ENCODE data around the gene INSRR.

The INSRR gene

GRCh38 chr1:156826630-156827029, 32.3 kb downstream of the INSRR start:
- no peak for DNase-seq (ENCODE audit: low spot score)

- DNase-seq (ENCODE audit: low spot score): no peak
Observed at GRCh38 chr1:156823210-156823790, 35.6 kb downstream of the INSRR start.

- no peak for DNase-seq (ENCODE audit: low spot score)
Observed at GRCh38 chr1:156822680-156823079, 36.2 kb downstream of the INSRR start.

- DNase-seq (ENCODE audit: low spot score): no peak
Observed at GRCh38 chr1:156821801-156822200, 37.1 kb downstream of the INSRR start.

GRCh38 chr1:156816561-156817328, 42.2 kb downstream of the INSRR start, which contains the start of gene SH2D2A:
SH2D2A (minus strand) TSS chr1:156816848; CDS start chr1:156816708, 140 bp downstream.
- no peak for DNase-seq (ENCODE audit: low spot score)

GRCh38 chr1:156815961-156816422, 42.9 kb downstream of the INSRR start:
- no peak for DNase-seq (ENCODE audit: low spot score)

- DNase-seq (ENCODE audit: low spot score): no peak
Observed at GRCh38 chr1:156815307-156815826, 43.5 kb downstream of the INSRR start.

GRCh38 chr1:156814571-156815260, 44.2 kb downstream of the INSRR start:
- no peak for DNase-seq (ENCODE audit: low spot score)

GRCh38 chr1:156813750-156814570, 45.0 kb downstream of the INSRR start:
- DNase-seq (ENCODE audit: low spot score): peak; percentile 92

GRCh38 chr1:156813298-156813697, 45.6 kb downstream of the INSRR start:
- no peak for DNase-seq (ENCODE audit: low spot score)

GRCh38 chr1:156812293-156812990, 46.5 kb downstream of the INSRR start:
- no peak for DNase-seq (ENCODE audit: low spot score)

- no peak for DNase-seq (ENCODE audit: low spot score)
Observed at GRCh38 chr1:156811168-156811567, 47.7 kb downstream of the INSRR start.

- DNase-seq (ENCODE audit: low spot score): no peak
Observed at GRCh38 chr1:156809711-156810366, 49.1 kb downstream of the INSRR start.

- DNase-seq (ENCODE audit: low spot score): no peak
Observed at GRCh38 chr1:156809281-156809680, 49.6 kb downstream of the INSRR start.

- no peak for DNase-seq (ENCODE audit: low spot score)
Observed at GRCh38 chr1:156808186-156809030, 50.5 kb downstream of the INSRR start.

GRCh38 chr1:156807627-156808026, 51.3 kb downstream of the INSRR start:
- DNase-seq (ENCODE audit: low spot score): no peak

GRCh38 chr1:156806512-156807440, 52.1 kb downstream of the INSRR start:
- DNase-seq (ENCODE audit: low spot score): no peak

GRCh38 chr1:156805766-156806511, 53.0 kb downstream of the INSRR start:
- DNase-seq (ENCODE audit: low spot score): no peak

Data from iPS-NIHi11 (cell line).